ENCODE measurements around the gene DNAJB1.

DNAJB1 gene

GRCh38 chr19:14495672-14496028 is 22.5 kb downstream of the DNAJB1 start:
- H3K4me1 ChIP-seq (ENCODE audit: control insufficient read depth, insufficient read depth, low read length) = peaks cover 2% of the 10 kb centered on the region; the same call in 1 of the 2 replicates
- H3K27me3 ChIP-seq (ENCODE audit: control insufficient read depth, insufficient read depth, low read length) = no peaks in the 10 kb centered on the region
- H3K4me3 ChIP-seq (ENCODE audit: low read length) = peak overlapping the region; percentile 81
- no CpG with 5 or more reads among the region's 28 CpGs for WGBS (ENCODE audit: insufficient coverage, insufficient read length)
- no peak overlapping the region for H3K27ac ChIP-seq (ENCODE audit: low read length)
- no peaks in the 10 kb centered on the region for H3K9me3 ChIP-seq (ENCODE audit: control insufficient read depth, insufficient read depth, low read length)
- H3K36me3 ChIP-seq (ENCODE audit: control insufficient read depth, insufficient read depth, low read length) = no peaks in the 10 kb centered on the region
- DNase-seq (ENCODE audit: low read depth, low spot score) = no peak

DNA sequence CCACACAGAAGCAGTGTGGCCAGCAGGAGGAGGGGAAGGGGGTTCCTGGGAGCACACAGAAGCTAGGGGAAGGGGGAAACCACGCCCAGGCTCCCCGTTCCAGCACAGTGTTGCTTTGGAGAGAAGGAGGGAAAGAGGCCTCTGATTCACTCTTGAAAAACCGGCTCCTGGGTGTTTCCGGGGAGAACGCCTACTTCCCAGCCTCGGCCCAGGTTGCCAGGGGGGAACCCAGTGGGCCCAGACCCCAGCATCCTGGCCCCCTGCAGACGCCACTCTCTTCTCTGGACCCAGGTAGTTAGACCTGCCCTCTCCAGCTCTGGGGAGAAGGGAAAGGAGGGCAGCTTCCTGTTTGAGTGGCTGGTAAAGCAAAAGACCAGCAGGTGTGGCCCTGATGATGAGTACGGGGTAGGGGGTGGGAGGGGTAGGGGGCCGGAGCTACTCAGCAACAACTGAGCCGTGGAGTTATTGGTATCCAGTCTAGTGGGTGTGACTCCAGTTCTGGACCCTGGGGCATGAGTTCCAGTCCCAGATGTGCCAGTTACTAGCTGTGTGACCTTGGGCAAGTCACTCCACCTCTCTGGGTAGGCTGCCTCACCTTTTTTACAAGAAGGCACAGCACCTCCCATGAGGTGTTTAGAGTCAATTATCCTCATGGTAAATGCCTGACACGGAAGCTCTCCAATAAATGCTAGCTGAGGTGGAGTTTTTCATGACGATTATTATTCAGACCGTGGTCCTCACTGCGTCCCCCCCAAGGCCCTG is 23.1 kb downstream of the DNAJB1 start:
- H3K4me1 ChIP-seq (ENCODE audit: control insufficient read depth, insufficient read depth, low read length) = peaks cover 2% of the 10 kb centered on the region; the same call in 1 of the 2 replicates
- no peak for DNase-seq (ENCODE audit: low read depth, low spot score)
- no peaks in the 10 kb centered on the region for H3K27me3 ChIP-seq (ENCODE audit: control insufficient read depth, insufficient read depth, low read length)
- H3K27ac ChIP-seq (ENCODE audit: low read length) = no peak overlapping the region
- no peaks in the 10 kb centered on the region for H3K36me3 ChIP-seq (ENCODE audit: control insufficient read depth, insufficient read depth, low read length)
- H3K9me3 ChIP-seq (ENCODE audit: control insufficient read depth, insufficient read depth, low read length) = no peaks in the 10 kb centered on the region
- peak overlapping the region; percentile 81 for H3K4me3 ChIP-seq (ENCODE audit: low read length)
- whole genome bisulfite sequencing (ENCODE audit: insufficient coverage, insufficient read length) = no CpG with 5 or more reads among the region's 14 CpGs

- peaks cover 2% of the 10 kb centered on the region; the same call in 1 of the 2 replicates for H3K4me1 ChIP-seq (ENCODE audit: control insufficient read depth, insufficient read depth, low read length)
- no peaks in the 10 kb centered on the region for H3K9me3 ChIP-seq (ENCODE audit: control insufficient read depth, insufficient read depth, low read length)
- no peak overlapping the region for H3K27ac ChIP-seq (ENCODE audit: low read length)
- no peak overlapping the region for H3K4me3 ChIP-seq (ENCODE audit: low read length)
- no peaks in the 10 kb centered on the region for H3K27me3 ChIP-seq (ENCODE audit: control insufficient read depth, insufficient read depth, low read length)
- DNase-seq (ENCODE audit: low read depth, low spot score) = no peak
- no peaks in the 10 kb centered on the region for H3K36me3 ChIP-seq (ENCODE audit: control insufficient read depth, insufficient read depth, low read length)
- no CpG with 5 or more reads among the region's 4 CpGs for WGBS (ENCODE audit: insufficient coverage, insufficient read length)
Measured at GRCh38 chr19:14494411-14494810, 23.8 kb downstream of the DNAJB1 start.

DNA sequence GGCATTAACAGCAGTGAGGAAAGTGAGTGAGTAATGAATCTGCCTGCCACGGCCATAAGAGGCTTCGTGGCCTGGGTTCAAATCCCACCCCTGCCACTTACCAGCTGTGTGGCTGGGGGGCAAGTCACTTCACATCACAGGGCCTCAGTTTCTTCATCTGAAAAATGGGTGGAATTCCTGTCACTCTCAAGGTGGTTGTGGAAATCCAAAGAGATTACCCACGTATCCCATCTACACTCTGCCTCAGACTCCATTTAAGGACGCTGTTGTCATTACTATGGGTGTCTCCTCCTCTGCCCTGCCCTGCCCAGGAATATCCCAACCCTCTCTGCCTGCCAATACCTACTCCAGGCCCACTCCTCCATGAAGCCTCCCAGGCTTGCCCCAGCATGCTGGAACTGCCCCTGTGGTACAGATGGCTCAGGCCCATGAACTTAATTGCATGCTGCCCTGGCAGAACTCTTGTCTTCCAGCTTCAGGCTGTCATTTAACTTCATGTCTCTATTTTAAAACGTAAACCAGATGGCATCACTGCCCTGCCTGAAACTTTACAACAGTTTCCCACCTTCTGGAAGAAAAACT is 25.4 kb downstream of the DNAJB1 start:
- no peak overlapping the region for H3K27ac ChIP-seq (ENCODE audit: low read length)
- WGBS (ENCODE audit: insufficient coverage, insufficient read length) = no CpG with 5 or more reads among the region's 5 CpGs
- DNase-seq (ENCODE audit: low read depth, low spot score) = no peak

DNA sequence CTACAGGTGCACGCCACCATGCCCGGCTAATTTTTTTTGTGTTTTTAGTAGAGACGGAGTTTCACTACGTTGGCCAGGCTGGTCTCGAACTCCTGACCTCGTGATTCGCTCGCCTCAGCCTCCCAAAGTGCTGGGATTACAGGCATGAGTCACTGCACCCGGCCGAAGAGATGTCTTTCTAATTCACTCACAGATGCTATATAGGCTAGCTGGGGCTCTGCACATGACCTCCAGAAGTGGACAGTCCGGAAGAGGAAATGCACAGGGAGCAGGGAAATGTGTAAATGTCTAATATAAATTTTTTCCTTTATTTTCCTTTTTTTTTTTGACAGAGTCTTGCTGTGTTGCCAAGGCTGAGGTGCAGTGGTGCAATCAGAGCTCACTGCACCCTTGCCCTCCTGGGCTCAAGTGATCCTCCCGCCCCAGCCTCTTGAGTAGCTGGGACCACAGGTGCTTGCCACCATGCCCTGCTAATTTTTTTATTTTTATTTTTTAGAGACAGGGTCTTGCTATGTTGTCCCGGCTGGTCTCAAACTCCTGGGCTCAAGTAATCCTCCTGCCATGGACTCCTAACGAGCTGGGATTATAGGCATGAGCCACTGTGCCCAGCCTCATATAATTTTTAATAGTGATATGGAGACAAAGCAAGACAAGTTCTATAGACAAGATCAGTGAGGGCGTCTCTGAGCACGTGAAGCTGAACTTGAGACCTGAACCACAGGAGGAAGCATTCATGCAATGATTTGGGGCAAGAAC is 30.6 kb downstream of the DNAJB1 start:
- Histone ChIP-seq H3K4me1 (ENCODE audit: control insufficient read depth, insufficient read depth, low read length) (no peaks in the 10 kb centered on the region; the same call in 1 of the 2 replicates), H3K27me3 (ENCODE audit: control insufficient read depth, insufficient read depth, low read length) (no peaks in the 10 kb centered on the region), H3K9me3 (ENCODE audit: control insufficient read depth, insufficient read depth, low read length) (no peaks in the 10 kb centered on the region), H3K27ac (ENCODE audit: low read length) (no peak overlapping the region), H3K36me3 (ENCODE audit: control insufficient read depth, insufficient read depth, low read length) (no peaks in the 10 kb centered on the region; the same call in 1 of the 2 replicates), H3K4me3 (ENCODE audit: low read length) (no peak overlapping the region)
- DNase-seq (ENCODE audit: low read depth, low spot score) = no peak
- WGBS (ENCODE audit: insufficient coverage, insufficient read length) = no CpG with 5 or more reads among the region's 16 CpGs

More for the DNA sequence above, 25.4 kb downstream of the DNAJB1 start:
- no peaks in the 10 kb centered on the region; the same call in 1 of the 2 replicates for H3K36me3 ChIP-seq (ENCODE audit: control insufficient read depth, insufficient read depth, low read length)
- peaks cover 2% of the 10 kb centered on the region; the same call in 1 of the 2 replicates for H3K4me1 ChIP-seq (ENCODE audit: control insufficient read depth, insufficient read depth, low read length)
- H3K9me3 ChIP-seq (ENCODE audit: control insufficient read depth, insufficient read depth, low read length) = no peaks in the 10 kb centered on the region
- H3K4me3 ChIP-seq (ENCODE audit: low read length) = no peak overlapping the region
- H3K27me3 ChIP-seq (ENCODE audit: control insufficient read depth, insufficient read depth, low read length) = no peaks in the 10 kb centered on the region

DNA sequence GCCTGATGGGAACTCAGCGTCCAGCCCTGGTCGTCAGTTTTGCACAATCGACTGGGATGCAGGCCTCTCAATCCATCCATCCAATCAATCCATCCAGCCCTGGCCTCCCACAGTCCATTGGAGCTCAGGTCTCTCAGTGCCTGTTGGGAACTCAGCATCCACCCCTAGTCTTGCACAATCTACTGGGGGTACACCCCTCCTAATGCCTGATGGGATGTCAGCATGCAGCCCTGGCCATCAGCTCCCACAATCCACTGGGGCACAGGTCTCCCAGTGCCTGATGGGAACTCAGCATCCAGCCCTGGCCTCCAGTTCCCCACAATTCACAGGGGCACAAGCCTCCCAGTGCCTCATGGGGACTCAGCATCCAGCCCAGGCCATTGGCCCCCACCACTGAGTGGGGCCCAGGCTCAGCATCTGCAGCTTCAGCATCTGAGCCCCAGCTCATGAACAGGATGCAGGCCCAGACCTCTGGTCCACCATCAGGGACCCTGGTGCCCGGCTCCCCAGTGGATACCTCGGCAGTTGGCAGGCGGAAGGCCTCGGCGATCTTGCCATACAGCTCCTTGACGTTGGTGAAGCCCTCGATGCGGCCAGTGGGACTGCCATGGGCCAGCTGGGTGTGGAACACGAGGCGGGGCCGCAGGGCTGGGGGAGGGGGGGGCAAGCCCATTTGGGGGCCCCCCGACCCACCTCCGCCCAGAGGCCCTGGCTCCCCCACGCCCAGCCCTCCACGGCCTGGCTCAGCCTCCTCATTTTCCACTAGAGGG is 35.8 kb downstream of the DNAJB1 start:
- Histone ChIP-seq H3K27me3 (ENCODE audit: control insufficient read depth, insufficient read depth, low read length) (no peaks in the 10 kb centered on the region), H3K27ac (ENCODE audit: low read length) (no peak overlapping the region), H3K36me3 (ENCODE audit: control insufficient read depth, insufficient read depth, low read length) (peaks cover 9% of the 10 kb centered on the region; the same call in 1 of the 2 replicates), H3K9me3 (ENCODE audit: control insufficient read depth, insufficient read depth, low read length) (no peaks in the 10 kb centered on the region), H3K4me1 (ENCODE audit: control insufficient read depth, insufficient read depth, low read length) (peaks cover 2% of the 10 kb centered on the region; the same call in 1 of the 2 replicates), H3K4me3 (ENCODE audit: low read length) (no peak overlapping the region)
- no peak for DNase-seq (ENCODE audit: low read depth, low spot score)
- WGBS (ENCODE audit: insufficient coverage, insufficient read length) = no CpG with 5 or more reads among the region's 18 CpGs

DNA sequence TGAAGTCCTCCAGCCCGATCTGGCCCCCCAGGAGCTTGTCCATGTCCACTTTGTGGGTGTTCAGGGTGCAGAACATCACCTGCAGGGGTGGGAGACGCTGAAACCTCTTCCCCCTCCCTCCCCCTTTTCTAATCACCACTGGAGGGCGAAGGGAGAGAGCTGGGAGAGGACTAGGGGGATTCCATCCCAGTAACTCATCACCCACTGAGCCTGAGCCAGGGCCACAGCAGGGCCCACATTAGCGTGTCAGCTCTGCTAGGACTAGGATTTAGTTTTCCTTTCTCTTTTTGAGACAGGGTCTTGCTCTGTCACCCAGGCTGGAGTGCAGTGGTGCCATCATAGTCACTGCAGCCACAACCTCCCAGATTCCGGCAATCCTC is 37.5 kb downstream of the DNAJB1 start:
- Histone ChIP-seq H3K4me3 (ENCODE audit: low read length) (no peak overlapping the region), H3K4me1 (ENCODE audit: control insufficient read depth, insufficient read depth, low read length) (peaks cover 3% of the 10 kb centered on the region), H3K27me3 (ENCODE audit: control insufficient read depth, insufficient read depth, low read length) (no peaks in the 10 kb centered on the region), H3K27ac (ENCODE audit: low read length) (no peak overlapping the region), H3K9me3 (ENCODE audit: control insufficient read depth, insufficient read depth, low read length) (no peaks in the 10 kb centered on the region), H3K36me3 (ENCODE audit: control insufficient read depth, insufficient read depth, low read length) (peaks cover 9% of the 10 kb centered on the region; the same call in 1 of the 2 replicates)
- DNase-seq (ENCODE audit: low read depth, low spot score) = no peak
- no CpG with 5 or more reads among the region's 5 CpGs for WGBS (ENCODE audit: insufficient coverage, insufficient read length)

GRCh38 chr19:14479975-14480699 is 38.1 kb downstream of the DNAJB1 start:
- Histone ChIP-seq H3K9me3 (ENCODE audit: control insufficient read depth, insufficient read depth, low read length) (no peaks in the 10 kb centered on the region), H3K27me3 (ENCODE audit: control insufficient read depth, insufficient read depth, low read length) (no peaks in the 10 kb centered on the region), H3K27ac (ENCODE audit: low read length) (no peak overlapping the region), H3K36me3 (ENCODE audit: control insufficient read depth, insufficient read depth, low read length) (peaks cover 9% of the 10 kb centered on the region; the same call in 1 of the 2 replicates), H3K4me1 (ENCODE audit: control insufficient read depth, insufficient read depth, low read length) (peaks cover 3% of the 10 kb centered on the region; the same call in 1 of the 2 replicates), H3K4me3 (ENCODE audit: low read length) (no peak overlapping the region)
- WGBS (ENCODE audit: insufficient coverage, insufficient read length) = no CpG with 5 or more reads among the region's 43 CpGs
- peak; percentile 66 for DNase-seq (ENCODE audit: low read depth, low spot score)

DNA sequence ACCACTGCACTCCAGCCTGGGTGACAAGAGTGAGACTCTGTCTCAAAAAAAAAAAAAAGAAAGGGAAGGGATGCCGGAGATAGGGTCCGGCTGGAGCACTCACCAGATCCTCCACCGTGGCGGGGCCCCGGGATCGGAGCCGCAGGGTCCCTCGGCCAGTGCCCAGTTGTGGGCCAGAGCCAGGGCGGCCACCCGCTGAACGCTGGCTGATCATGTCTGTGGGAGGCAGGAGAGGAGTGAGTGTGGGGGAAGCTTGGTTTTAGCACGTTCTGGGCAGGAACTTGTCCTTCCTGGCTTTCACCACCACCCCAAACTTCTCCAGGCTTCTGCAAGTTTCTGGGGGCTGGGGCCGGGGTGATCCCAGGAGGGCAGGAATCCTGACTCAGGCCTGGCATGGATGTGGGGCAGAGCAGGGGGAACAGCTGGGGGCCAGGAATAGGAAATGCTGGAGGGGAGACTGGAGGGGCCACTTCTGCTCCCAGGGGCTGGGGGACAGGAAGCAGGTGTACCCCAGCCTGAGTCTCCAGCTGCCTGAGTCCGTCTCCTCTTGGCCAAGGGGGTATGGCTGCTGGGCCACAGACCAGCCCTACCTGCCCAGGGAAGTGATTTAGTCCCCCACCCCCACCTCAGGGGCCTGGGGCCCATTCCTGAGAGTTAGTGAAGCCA is 38.8 kb downstream of the DNAJB1 start:
- Histone ChIP-seq H3K27ac (ENCODE audit: low read length) (no peak overlapping the region), H3K27me3 (ENCODE audit: control insufficient read depth, insufficient read depth, low read length) (no peaks in the 10 kb centered on the region), H3K4me3 (ENCODE audit: low read length) (no peak overlapping the region), H3K9me3 (ENCODE audit: control insufficient read depth, insufficient read depth, low read length) (no peaks in the 10 kb centered on the region), H3K36me3 (ENCODE audit: control insufficient read depth, insufficient read depth, low read length) (peaks cover 9% of the 10 kb centered on the region; the same call in 1 of the 2 replicates), H3K4me1 (ENCODE audit: control insufficient read depth, insufficient read depth, low read length) (peaks cover 6% of the 10 kb centered on the region; the same call in 1 of the 2 replicates)
- no peak for DNase-seq (ENCODE audit: low read depth, low spot score)
- no CpG with 5 or more reads among the region's 14 CpGs for WGBS (ENCODE audit: insufficient coverage, insufficient read length)
